HG02852 (cell line): Measurements from ENCODE around the gene NDEL1.
"Not testable (repeated sequence)": the region's sequence is repeated elsewhere in the genome, so short reads cannot be mapped to it uniquely, and the experiment has no call there.

Experiments used
- ATAC-seq: cut with Tn5 transposase; IDR thresholded peaks from one replicate; pipeline ENCODE4 v1.9.1; 2021; ENCODE audit warnings: mild to moderate bottlenecking, moderate library complexity; ENCODE audit not compliant: unreplicated experiment

NDEL1 gene, protein sequence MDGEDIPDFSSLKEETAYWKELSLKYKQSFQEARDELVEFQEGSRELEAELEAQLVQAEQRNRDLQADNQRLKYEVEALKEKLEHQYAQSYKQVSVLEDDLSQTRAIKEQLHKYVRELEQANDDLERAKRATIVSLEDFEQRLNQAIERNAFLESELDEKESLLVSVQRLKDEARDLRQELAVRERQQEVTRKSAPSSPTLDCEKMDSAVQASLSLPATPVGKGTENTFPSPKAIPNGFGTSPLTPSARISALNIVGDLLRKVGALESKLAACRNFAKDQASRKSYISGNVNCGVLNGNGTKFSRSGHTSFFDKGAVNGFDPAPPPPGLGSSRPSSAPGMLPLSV

GRCh38 chr17:8435245-8436168 lies at the start of gene NDEL1:
TSS of gene NDEL1 (plus strand) at chr17:8435884. CDS start at chr17:8444272, 8,388 bp downstream.
- peak; percentile 91 for ATAC-seq

GRCh38 chr17:8386841-8387240 lies 48.8 kb upstream of the NDEL1 start:
- no peak for ATAC-seq

GRCh38 chr17:8387914-8388651 lies 47.6 kb upstream of the NDEL1 start:
- ATAC-seq: no peak

- no peak for ATAC-seq
Measured at GRCh38 chr17:8391711-8392110, 44.0 kb upstream of the NDEL1 start.

DNA sequence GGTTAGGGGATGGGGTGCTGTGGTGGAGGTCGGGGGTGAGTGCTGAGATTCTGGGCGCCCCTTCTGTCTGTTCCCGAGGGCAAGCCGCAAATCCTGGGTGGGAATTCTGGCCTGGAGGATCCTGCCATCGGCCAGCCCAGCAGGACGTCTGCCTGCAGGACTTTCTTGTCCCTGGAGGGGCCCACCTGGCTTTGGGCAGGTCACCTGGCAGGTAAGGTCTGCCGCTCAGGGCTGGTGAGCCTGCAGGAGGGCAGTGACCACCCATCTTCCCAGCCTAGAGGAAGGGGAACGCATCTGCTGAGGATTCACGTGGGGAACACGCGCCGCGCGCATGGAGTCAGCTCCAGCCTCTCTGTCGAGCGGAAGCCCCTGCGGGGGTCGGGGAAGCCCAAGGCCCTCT lies 43.4 kb upstream of the NDEL1 start:
- ATAC-seq: no peak

GRCh38 chr17:8392674-8393469 lies 42.8 kb upstream of the NDEL1 start:
- no peak for ATAC-seq

DNA sequence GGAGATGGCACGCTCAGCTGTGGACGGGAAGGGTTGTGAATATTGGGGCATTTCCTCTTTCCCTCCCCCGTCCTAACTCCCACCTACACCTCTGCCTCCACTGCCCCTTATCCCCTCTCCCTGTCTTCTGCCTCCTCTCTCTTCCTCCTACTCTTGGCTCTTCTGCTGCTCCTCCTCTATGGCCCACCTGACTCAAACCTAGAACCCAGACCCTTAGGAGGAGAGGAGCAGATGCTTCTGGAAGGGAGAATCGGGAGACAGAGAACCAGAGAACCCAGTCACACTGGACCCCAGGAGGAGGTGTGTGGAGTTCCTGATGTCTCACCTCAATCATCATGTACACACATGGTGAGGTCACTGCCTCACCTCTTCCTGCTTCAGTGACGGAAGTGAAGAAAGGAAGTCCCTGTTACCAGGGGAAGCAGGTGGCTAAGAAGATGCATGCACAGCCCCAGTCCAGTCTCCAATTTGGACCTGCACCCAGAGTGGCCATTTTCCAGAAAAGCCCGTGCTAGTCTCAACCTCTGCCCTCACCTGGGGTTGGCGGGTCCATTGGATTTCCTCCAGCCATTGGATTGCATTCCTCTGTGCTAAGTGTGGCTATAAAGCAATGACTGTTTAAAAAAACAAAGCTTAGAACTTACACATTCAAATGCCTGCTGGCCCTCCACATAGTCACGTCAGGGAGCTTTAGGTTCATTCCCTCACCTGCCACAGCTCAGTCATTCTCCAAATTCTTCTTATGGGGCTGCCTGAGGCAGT lies 42.0 kb upstream of the NDEL1 start:
- no peak for ATAC-seq

GRCh38 chr17:8394497-8394896 lies 41.2 kb upstream of the NDEL1 start:
- not testable (repeated sequence) for ATAC-seq

GRCh38 chr17:8397636-8398035 lies 38.0 kb upstream of the NDEL1 start, which contains the start of gene RNF222:
TSS of gene RNF222 (minus strand) at chr17:8397827. CDS start at chr17:8393461, 4,366 bp downstream.
- ATAC-seq: no peak

GRCh38 chr17:8398980-8399379 lies 36.7 kb upstream of the NDEL1 start:
- ATAC-seq: no peak

- ATAC-seq: no peak
Measured at GRCh38 chr17:8401107-8401506, 34.6 kb upstream of the NDEL1 start.

DNA sequence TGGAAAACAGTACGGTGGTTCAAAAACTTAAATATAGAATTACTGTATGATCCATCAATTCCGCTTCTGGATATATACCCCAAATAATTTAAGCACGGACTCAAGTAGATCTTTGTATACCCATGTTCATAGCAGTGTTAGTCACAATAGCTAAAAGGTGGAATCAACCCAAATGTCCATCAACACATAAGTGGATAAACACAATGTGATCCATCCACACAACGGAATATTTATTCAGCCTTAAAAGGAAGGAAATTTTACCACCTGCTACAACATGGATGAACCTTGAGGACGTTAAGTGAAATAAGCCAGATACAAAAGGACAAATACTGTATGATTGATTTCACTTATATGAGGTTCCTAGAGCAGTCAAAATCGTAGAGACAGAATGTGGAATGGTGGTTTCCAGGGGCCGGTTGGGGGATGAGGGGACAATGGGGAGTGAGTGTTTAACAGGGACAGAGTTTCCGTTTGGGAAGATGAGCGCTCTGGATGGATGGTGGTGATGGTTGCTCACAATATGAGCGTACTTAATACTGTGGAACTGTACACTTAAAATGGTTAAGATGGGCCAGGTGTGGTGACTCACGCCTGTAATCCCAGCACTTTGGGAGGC lies 32.7 kb upstream of the NDEL1 start:
- ATAC-seq: no peak

DNA sequence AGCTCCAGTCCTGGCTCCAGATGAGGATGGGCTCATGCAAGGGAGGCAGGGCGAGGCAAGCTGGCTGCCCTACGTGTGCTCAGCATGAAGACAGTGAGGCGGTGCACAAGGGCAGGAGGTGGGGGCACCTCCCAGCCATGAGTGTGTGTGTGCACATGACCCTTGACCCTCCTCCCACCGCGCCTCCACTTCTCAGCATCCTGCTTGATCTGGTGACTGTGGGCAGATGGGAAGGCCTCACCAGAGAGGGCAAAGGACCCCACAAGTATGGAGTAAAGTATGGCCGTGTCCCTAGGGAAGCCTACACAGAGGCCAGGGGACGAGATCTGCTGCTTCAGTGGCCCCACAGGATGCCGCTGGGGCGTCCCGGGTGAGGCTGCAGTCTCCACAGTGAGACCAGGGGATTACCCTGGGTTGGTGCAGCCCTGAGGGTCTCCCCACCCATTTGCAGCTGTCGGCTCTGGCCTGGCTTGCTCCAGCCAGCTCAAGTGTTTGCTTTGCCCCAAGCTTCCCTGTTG lies 30.1 kb upstream of the NDEL1 start:
- no peak for ATAC-seq

DNA sequence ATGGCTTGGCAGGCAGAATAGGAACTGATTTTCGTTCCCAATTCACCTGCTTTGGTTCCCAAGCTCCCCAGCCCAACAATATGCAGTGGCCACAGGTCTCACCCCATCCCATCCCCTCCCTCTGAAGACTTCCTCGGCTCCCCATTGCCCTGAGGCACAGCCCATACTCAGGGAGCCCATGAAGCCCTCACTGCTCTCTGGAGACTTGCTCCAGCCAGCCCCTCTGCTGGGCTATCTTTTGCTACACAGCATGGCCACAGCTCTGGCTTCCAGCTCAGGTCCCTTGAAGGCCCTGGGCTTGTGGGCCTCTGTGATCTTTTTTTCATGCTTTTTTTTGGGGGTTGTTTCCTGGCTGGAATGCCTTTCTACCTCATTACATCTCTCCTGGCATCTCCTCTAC lies 29.5 kb upstream of the NDEL1 start:
- ATAC-seq: no peak

DNA sequence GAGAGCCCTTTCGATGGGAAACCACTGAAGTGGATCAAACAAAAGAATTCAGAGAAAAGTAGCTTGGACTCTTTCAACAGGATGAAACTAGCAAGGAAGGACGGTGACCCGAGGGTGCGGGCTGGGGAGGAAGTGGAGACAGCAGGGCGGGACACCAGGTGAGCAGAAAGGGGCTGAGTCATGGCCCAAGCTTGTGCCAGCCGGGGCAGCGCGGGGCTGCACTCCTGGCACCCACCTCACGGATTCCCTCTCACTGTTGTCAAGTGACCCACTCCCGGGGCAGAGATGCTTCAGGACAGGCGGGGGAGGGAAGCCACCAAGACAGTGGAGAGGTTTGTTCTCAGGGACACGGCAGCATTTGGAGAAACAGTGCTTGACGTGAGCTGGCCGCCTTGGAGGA lies 27.3 kb upstream of the NDEL1 start:
- ATAC-seq: no peak

DNA sequence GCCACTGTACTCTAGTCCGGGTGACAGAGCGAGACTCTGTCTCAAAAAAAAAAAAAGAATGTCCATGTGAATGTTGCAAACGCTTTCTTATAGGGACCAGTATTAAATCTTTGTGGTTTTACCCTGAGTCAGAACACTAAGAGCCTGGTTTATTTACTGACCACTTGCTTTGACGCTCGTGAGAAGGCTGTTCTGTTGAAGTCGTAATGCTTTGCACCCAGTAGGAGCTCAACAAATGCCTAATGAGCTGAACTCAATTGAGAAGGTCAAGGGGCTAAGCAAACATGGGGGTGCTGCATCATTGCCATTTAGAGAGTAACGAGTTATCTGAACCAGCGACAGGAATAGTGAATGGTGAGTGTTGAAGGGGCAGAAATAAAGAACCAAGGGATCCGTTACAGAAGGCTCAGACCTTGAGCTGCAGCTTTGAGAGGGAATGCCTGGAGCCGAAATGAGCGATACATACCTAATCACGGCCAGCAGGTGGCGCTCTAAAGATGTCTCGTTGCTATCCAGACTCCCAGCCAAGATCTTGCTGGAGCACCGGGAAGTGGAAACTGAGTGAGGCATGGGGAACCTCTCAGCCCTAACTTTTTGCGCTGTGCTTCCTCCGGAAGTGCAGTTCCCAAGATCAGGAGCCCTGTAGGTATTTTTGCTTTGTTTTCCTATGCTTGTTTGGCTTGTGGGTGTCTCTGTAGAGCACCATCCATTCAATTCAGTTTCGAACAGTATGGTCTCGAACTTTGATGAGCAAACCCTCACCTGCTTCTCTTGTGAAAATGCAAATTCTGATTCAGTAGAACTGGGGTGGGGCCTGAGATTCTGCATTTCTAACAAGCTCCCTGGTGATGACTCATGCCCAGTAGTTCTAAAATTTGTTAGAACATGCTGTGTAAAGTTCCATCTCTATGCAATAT lies 25.5 kb upstream of the NDEL1 start:
- no peak for ATAC-seq

- ATAC-seq: no peak
Measured at GRCh38 chr17:8410883-8411238, 24.8 kb upstream of the NDEL1 start.

DNA sequence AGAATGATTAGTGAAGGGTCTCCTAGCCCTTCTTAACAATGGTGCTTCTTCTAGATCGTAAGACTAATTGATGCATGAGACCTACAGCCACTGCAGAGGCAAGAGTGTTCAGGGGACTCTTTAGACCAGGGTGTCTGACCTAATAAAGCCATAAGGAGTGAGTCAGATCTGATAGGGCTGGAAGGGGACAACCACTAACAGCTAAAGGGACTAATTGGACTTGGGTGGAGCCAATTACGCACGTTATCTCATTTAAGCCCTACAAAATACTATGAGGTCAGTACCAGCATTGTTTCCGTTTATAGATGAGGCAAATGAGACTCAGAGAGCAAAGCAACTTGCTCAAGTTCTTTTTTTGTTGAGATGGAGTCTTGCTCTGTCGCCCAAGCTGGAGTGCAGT lies 23.6 kb upstream of the NDEL1 start:
- no peak for ATAC-seq
